ENCODE results near the gene TBC1D22A.
"Not testable (repeated sequence)": the region's sequence is repeated elsewhere in the genome, so short reads cannot be mapped to it uniquely, and the experiment has no call there.

The TBC1D22A gene

DNA sequence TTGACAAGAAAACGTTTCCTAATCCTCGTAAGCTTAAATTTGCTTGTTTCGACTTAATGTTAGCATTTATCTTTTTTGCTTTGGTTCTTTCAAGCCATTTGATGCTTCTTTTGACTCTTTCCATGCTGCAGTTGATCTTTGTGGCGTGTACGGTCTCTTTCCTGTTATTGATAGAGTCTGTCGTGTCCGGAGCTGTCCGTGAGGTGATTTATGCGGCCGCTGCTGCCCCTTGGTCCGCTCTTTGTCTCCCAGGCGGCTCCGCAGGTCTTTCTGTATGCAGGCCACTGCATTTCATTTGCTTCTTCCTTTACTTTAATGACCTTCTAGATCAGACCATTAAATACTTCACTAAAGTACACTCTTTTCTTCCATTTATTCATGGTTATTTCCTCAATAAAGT lies 50.3 kb downstream of the TBC1D22A start:
- no peak overlapping the region for H3K9ac ChIP-seq (ENCODE audit: low read depth, low read length)
- H3K27ac ChIP-seq (ENCODE audit: low read length): no peak overlapping the region
- no peaks in the 10 kb centered on the region for H3K27me3 ChIP-seq (ENCODE audit: insufficient read depth, low read length)
- H3K9me3 ChIP-seq (ENCODE audit: insufficient read depth, low read depth, low read length): no peaks in the 10 kb centered on the region
- H3K4me3 ChIP-seq (ENCODE audit: low read length): no peak overlapping the region
- H3K4me1 ChIP-seq (ENCODE audit: insufficient read depth, low read length): peaks cover 6% of the 10 kb centered on the region; the same call in 1 of the 2 replicates
- H3K36me3 ChIP-seq (ENCODE audit: insufficient read depth, low read depth, low read length): no peaks in the 10 kb centered on the region

- no peak overlapping the region for H3K27ac ChIP-seq (ENCODE audit: low read length)
These were observed 51.6 kb downstream of the TBC1D22A start for GRCh38 chr22:46813816-46814597.

DNA sequence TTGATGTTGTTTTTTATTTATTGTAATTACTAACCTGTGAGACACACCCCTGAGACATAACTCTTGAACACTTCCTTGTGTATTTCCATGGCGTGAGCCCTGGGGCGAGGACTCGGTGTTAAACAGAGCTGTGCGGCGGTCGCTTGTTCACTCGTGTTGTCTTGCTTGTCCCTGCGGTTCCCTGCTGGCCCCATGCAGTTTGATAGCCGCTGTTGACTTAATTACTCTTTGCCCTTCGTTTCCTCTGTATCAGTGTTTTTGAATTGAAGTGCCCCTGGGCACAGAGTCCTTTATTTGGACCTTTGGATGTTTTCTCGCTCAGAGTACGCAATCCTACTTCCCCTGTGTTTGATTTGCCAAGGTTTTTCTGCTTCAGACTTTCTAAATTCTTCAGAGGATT lies 52.7 kb downstream of the TBC1D22A start:
- no peaks in the 10 kb centered on the region for H3K9me3 ChIP-seq (ENCODE audit: insufficient read depth, low read depth, low read length)
- no peak overlapping the region for H3K27ac ChIP-seq (ENCODE audit: low read length)
- H3K4me1 ChIP-seq (ENCODE audit: insufficient read depth, low read length): peaks cover 6% of the 10 kb centered on the region; the same call in 1 of the 2 replicates

More at GRCh38 chr22:46813816-46814597, 51.6 kb downstream of the TBC1D22A start:
- no peaks in the 10 kb centered on the region for H3K36me3 ChIP-seq (ENCODE audit: insufficient read depth, low read depth, low read length)
- no peaks in the 10 kb centered on the region for H3K27me3 ChIP-seq (ENCODE audit: insufficient read depth, low read length)
- no peak overlapping the region for H3K4me3 ChIP-seq (ENCODE audit: low read length)
- peaks cover 6% of the 10 kb centered on the region; the same call in 1 of the 2 replicates for H3K4me1 ChIP-seq (ENCODE audit: insufficient read depth, low read length)
- H3K9ac ChIP-seq (ENCODE audit: low read depth, low read length): no peak overlapping the region
- no peaks in the 10 kb centered on the region for H3K9me3 ChIP-seq (ENCODE audit: insufficient read depth, low read depth, low read length)

DNA sequence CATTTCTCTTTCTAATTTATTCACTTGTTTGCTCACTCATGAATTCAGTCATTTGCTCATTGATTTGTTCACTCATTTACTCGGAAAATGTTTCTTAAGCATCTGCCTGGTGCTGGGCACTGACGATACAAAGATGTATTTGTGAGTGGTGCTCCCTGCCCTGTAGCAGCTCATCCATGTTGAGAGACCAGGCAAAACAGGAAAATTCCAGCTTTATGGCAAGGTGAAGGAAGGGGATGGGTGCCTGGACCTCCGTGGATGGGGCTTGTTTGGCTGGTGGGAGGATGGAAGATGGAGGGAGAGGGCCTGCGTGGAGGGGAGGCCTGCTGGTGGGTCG lies 53.1 kb downstream of the TBC1D22A start:
- Histone ChIP-seq H3K27ac (ENCODE audit: low read length) (no peak overlapping the region), H3K9ac (ENCODE audit: low read depth, low read length) (no peak overlapping the region), H3K4me3 (ENCODE audit: low read length) (no peak overlapping the region), H3K9me3 (ENCODE audit: insufficient read depth, low read depth, low read length) (no peaks in the 10 kb centered on the region), H3K36me3 (ENCODE audit: insufficient read depth, low read depth, low read length) (no peaks in the 10 kb centered on the region), H3K27me3 (ENCODE audit: insufficient read depth, low read length) (no peaks in the 10 kb centered on the region), H3K4me1 (ENCODE audit: insufficient read depth, low read length) (peaks cover 6% of the 10 kb centered on the region; the same call in 1 of the 2 replicates)

More for the DNA sequence above, 52.7 kb downstream of the TBC1D22A start:
- H3K4me3 ChIP-seq (ENCODE audit: low read length): no peak overlapping the region
- no peaks in the 10 kb centered on the region for H3K36me3 ChIP-seq (ENCODE audit: insufficient read depth, low read depth, low read length)
- H3K9ac ChIP-seq (ENCODE audit: low read depth, low read length): no peak overlapping the region
- no peaks in the 10 kb centered on the region for H3K27me3 ChIP-seq (ENCODE audit: insufficient read depth, low read length)

GRCh38 chr22:46815896-46816731 lies 53.7 kb downstream of the TBC1D22A start:
- Histone ChIP-seq H3K4me3 (ENCODE audit: low read length) (no peak overlapping the region), H3K4me1 (ENCODE audit: insufficient read depth, low read length) (peaks cover 6% of the 10 kb centered on the region; the same call in 1 of the 2 replicates), H3K27me3 (ENCODE audit: insufficient read depth, low read length) (no peaks in the 10 kb centered on the region), H3K9ac (ENCODE audit: low read depth, low read length) (no peak overlapping the region), H3K9me3 (ENCODE audit: insufficient read depth, low read depth, low read length) (no peaks in the 10 kb centered on the region), H3K36me3 (ENCODE audit: insufficient read depth, low read depth, low read length) (no peaks in the 10 kb centered on the region), H3K27ac (ENCODE audit: low read length) (no peak overlapping the region)

DNA sequence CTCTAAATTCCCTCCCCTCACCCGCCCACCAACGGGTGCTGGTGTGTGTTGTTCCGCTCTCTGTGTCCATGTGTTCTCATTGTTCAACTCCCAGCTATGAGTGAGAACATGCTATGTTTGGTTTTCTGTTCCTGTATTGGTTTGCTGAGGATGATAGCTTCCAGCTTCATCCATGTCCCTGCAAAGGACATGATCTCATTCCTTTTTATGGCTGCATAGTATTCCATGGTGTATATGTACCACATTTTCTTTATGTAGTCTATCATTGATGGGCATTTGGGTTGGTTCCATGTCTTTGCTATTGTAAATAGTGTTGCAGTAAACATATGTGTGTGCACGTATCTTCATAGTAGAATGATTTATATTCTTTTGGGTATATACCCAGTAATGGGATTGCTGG lies 54.9 kb downstream of the TBC1D22A start:
- H3K4me3 ChIP-seq (ENCODE audit: low read length); H3K27ac ChIP-seq (ENCODE audit: low read length); H3K4me1 ChIP-seq (ENCODE audit: insufficient read depth, low read length); H3K9me3 ChIP-seq (ENCODE audit: insufficient read depth, low read depth, low read length); H3K27me3 ChIP-seq (ENCODE audit: insufficient read depth, low read length); H3K36me3 ChIP-seq (ENCODE audit: insufficient read depth, low read depth, low read length); H3K9ac ChIP-seq (ENCODE audit: low read depth, low read length): not testable (repeated sequence)

GRCh38 chr22:46823248-46823647 lies 60.8 kb downstream of the TBC1D22A start:
- Histone ChIP-seq H3K27ac (ENCODE audit: low read length) (no peak overlapping the region), H3K36me3 (ENCODE audit: insufficient read depth, low read depth, low read length) (no peaks in the 10 kb centered on the region), H3K27me3 (ENCODE audit: insufficient read depth, low read length) (no peaks in the 10 kb centered on the region), H3K4me1 (ENCODE audit: insufficient read depth, low read length) (no peaks in the 10 kb centered on the region; the same call in 1 of the 2 replicates), H3K9ac (ENCODE audit: low read depth, low read length) (no peak overlapping the region), H3K9me3 (ENCODE audit: insufficient read depth, low read depth, low read length) (no peaks in the 10 kb centered on the region), H3K4me3 (ENCODE audit: low read length) (no peak overlapping the region)

- no peaks in the 10 kb centered on the region for H3K9me3 ChIP-seq (ENCODE audit: insufficient read depth, low read depth, low read length)
- H3K4me3 ChIP-seq (ENCODE audit: low read length): no peak overlapping the region
- no peak overlapping the region for H3K27ac ChIP-seq (ENCODE audit: low read length)
- no peak overlapping the region for H3K9ac ChIP-seq (ENCODE audit: low read depth, low read length)
- H3K27me3 ChIP-seq (ENCODE audit: insufficient read depth, low read length): no peaks in the 10 kb centered on the region
- peaks cover 2% of the 10 kb centered on the region; the same call in 1 of the 2 replicates for H3K4me1 ChIP-seq (ENCODE audit: insufficient read depth, low read length)
- no peaks in the 10 kb centered on the region for H3K36me3 ChIP-seq (ENCODE audit: insufficient read depth, low read depth, low read length)
These were observed 61.2 kb downstream of the TBC1D22A start for GRCh38 chr22:46823654-46824053.

GRCh38 chr22:46824344-46824909 lies 62.0 kb downstream of the TBC1D22A start:
- Histone ChIP-seq H3K9ac (ENCODE audit: low read depth, low read length) (no peak overlapping the region), H3K9me3 (ENCODE audit: insufficient read depth, low read depth, low read length) (no peaks in the 10 kb centered on the region), H3K4me3 (ENCODE audit: low read length) (no peak overlapping the region), H3K36me3 (ENCODE audit: insufficient read depth, low read depth, low read length) (no peaks in the 10 kb centered on the region), H3K27me3 (ENCODE audit: insufficient read depth, low read length) (no peaks in the 10 kb centered on the region), H3K4me1 (ENCODE audit: insufficient read depth, low read length) (peaks cover 10% of the 10 kb centered on the region; the same call in 1 of the 2 replicates), H3K27ac (ENCODE audit: low read length) (no peak overlapping the region)

DNA sequence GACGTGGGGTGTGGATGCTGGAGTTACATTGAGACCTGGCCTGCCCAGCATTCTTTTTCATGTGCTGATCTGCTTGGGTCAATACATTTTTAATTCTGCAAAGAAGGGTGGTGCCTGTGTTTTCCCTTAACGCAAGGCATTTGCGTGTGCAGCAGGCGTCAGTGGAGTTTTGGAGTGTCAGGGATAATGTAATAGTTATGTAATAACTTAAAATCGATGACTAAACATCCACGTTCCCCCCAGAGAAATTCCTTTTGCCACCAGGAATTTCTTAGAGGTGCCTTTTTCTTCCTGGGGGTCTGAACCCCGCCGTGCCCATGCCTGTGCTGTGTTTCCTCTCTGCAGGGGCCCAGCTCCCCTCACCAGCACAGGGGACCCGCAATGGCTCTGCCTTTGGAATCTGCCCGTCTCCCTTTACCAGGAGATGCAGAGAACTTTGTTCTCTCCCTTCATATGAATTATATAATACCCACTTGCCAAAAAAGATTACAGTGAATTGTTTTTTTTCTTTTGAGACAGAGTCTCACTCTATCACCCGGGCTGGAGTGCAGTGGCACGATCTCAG lies 62.6 kb downstream of the TBC1D22A start:
- Histone ChIP-seq H3K4me1 (ENCODE audit: insufficient read depth, low read length) (peaks cover 16% of the 10 kb centered on the region; the same call in 1 of the 2 replicates), H3K4me3 (ENCODE audit: low read length) (no peak overlapping the region), H3K36me3 (ENCODE audit: insufficient read depth, low read depth, low read length) (no peaks in the 10 kb centered on the region), H3K27me3 (ENCODE audit: insufficient read depth, low read length) (no peaks in the 10 kb centered on the region), H3K27ac (ENCODE audit: low read length) (no peak overlapping the region), H3K9ac (ENCODE audit: low read depth, low read length) (no peak overlapping the region), H3K9me3 (ENCODE audit: insufficient read depth, low read depth, low read length) (no peaks in the 10 kb centered on the region)

DNA sequence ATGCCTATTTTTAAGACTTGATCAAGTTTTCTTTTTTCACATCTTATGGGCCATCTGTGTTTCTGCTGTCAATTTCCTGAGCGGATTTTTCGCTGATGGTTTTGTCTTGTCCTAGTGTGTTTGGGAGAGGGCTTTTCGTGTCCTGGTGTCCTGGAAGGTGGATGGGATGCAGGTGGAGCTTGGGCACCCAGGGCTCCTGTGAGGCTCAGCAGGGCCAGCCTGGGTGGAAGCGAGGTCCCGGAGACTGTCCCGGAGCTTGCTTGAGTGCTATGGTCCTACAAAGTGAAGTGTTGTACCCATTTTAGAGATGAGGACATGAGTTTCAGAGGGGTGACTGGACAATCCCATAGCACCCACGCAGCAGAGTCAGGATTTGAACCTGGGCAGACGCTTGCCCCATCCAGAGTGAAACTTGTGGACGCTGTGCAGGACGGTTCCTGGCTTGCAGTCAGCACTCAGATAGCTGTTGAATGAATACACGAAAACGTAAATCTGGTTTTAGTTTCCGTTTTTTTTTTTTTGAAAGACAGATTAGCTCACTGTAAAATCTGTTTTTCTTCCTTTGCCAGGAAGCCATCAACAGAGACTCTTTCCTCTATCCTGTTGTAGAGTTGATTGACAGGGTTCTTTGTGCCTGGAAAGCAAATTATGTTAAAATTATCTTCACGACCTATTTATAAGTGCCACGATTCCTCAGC lies 64.1 kb downstream of the TBC1D22A start:
- Histone ChIP-seq H3K4me3 (ENCODE audit: low read length) (no peak overlapping the region), H3K27me3 (ENCODE audit: insufficient read depth, low read length) (no peaks in the 10 kb centered on the region), H3K9me3 (ENCODE audit: insufficient read depth, low read depth, low read length) (no peaks in the 10 kb centered on the region), H3K27ac (ENCODE audit: low read length) (no peak overlapping the region), H3K4me1 (ENCODE audit: insufficient read depth, low read length) (peaks cover 16% of the 10 kb centered on the region; the same call in 1 of the 2 replicates), H3K36me3 (ENCODE audit: insufficient read depth, low read depth, low read length) (no peaks in the 10 kb centered on the region), H3K9ac (ENCODE audit: low read depth, low read length) (no peak overlapping the region)
